GM12801 (cell line): ENCODE results near the gene RPUSD3.

ENCODE experiments used
- TF ChIP-seq, protein P1 (sequence below): IDR thresholded peaks from one replicate; pipeline ENCODE4 v1.5.1; 2011; ENCODE audit warnings: control low read depth; ENCODE audit not compliant: insufficient read length; ENCODE audit errors: extremely low read depth

RPUSD3 gene

DNA sequence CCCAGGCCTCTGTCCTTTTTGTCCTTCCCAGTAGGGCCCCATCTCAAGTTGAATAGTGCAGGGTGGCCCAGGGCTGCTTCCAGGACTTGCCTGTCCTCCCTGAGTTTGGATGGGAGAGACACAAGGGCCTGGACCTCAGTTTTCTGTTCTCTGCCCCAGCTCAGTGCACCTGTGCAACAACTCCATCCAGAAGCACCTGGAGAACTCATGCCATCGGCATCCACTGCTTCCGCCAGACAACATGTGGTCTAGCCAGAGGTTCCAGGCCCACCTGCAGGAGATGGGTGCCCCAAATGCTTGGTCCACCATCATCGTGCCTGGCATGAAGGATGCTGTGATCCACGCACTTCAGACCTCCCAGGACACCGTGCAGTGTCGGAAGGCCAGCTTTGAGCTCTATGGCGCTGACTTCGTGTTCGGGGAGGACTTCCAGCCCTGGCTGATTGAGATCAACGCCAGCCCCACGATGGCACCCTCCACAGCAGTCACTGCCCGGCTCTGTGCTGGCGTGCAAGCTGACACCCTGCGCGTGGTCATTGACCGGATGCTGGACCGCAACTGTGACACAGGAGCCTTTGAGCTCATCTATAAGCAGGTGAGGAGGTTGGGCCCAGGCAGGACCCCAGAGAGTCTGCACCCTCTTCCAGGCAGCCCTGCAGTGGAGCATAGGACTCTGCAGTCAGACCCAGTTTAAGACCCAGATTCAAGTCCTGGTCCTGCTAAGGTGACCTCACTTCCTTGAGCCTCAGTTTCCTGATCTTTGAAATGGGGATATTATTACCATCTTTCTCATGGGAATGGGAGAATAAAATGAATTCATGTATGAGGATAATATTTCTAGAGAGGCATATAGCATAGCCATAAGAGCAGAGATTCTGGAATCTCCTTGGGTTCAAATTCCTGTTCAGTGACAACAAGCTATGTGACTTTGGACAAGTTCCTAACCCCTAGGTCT, 14.7 kb downstream of the RPUSD3 start:
- TF ChIP-seq, protein P1, sequence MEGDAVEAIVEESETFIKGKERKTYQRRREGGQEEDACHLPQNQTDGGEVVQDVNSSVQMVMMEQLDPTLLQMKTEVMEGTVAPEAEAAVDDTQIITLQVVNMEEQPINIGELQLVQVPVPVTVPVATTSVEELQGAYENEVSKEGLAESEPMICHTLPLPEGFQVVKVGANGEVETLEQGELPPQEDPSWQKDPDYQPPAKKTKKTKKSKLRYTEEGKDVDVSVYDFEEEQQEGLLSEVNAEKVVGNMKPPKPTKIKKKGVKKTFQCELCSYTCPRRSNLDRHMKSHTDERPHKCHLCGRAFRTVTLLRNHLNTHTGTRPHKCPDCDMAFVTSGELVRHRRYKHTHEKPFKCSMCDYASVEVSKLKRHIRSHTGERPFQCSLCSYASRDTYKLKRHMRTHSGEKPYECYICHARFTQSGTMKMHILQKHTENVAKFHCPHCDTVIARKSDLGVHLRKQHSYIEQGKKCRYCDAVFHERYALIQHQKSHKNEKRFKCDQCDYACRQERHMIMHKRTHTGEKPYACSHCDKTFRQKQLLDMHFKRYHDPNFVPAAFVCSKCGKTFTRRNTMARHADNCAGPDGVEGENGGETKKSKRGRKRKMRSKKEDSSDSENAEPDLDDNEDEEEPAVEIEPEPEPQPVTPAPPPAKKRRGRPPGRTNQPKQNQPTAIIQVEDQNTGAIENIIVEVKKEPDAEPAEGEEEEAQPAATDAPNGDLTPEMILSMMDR = no peak

DNA sequence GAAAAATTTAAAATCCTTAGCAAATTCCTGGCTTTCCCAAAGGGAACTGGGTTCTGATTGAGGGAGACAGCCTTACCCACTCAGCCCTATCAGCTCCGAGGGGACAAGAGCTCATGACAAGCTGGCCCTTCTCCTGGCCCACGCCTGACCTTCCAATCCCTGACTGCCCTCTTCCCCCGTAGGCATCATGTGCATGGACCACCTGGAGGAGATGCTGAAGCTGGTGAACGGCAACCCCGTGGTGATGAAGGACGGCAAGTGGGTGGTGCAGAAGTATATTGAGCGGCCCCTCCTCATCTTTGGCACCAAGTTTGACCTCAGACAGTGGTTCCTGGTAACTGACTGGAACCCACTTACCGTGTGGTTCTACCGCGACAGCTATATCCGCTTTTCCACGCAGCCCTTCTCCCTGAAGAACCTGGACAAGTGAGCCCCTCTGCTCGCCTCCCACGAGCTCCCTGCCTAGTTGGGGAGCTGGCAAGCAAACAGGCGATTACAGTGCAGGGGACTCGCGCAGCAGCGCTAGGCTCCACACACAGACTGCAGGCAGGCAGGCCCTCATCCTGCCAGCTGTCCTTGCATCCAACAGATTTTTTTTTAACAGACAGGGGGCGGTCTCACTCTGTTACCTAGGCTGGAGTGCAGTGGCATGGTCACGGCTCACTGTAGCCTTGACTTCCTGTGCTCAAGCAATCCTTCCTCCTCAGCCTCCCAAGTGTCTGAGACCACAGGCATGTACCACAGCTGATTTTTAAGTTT, 16.8 kb downstream of the RPUSD3 start:
- TF ChIP-seq, protein P1 = no peak

DNA sequence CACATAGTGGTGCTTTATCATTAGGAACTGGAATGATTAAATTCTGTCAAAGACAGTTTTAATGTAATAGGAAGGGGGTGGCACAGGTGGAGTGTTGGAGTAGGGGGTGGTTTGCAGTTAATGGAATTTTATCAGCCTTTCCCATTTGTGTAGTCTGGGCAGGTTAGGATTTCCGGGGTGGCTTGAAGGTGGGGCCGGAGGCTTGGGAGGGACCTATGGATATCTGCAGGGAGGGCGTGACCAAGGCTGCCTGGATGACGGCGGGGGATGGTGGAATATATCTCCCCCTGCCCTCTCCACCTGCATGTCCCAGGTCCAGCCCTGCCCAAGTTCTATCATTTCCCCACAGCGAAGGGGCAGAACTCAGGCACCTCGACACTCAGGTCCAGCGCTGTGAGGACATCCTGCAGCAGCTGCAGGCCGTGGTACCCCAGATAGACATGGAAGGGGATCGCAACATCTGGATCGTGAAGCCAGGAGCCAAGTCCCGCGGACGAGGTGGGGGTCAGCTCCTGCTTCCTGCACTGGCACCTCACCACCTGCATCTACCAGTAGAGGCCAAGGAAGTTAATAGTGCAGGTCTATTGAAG, 18.3 kb downstream of the RPUSD3 start:
- TF ChIP-seq, protein P1 = no peak

DNA sequence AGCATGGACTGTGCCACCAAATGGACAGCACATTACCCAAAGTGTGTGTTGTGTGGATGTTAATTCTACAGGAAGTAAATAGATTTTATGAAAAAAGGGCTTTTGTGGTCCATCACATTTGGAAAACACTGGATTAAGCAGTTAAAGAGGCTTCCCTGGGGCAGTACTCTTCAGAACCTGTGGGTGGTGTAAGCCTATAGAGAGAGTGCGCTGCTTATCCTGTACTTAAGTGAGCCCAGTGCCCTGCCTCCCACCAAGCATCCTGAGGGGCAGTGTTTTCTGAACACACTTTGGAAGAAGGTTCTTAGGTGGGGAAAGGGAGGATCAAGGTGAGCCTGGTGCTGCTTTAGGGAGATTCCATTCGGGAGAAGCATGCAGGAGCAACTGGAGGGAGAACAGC, 22.9 kb downstream of the RPUSD3 start:
- TF ChIP-seq, protein P1 = no peak

DNA sequence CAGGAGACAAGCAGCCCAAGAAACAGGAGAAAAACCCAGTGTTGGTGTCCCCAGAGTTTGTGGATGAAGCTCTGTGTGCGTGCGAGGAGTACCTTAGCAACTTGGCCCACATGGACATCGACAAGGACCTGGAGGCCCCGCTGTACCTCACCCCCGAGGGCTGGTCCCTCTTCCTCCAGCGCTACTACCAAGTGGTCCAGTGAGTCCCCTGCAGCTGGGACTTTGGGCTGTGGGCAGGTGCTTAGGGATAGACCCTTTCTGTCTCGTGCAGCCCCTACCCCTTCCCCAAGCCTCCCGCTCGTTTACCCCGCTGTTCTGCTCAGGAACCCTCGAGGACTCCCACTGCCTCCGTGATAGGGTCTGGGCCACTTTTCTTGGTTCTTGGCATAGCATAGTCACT, 23.3 kb downstream of the RPUSD3 start:
- TF ChIP-seq, protein P1 = no peak

DNA sequence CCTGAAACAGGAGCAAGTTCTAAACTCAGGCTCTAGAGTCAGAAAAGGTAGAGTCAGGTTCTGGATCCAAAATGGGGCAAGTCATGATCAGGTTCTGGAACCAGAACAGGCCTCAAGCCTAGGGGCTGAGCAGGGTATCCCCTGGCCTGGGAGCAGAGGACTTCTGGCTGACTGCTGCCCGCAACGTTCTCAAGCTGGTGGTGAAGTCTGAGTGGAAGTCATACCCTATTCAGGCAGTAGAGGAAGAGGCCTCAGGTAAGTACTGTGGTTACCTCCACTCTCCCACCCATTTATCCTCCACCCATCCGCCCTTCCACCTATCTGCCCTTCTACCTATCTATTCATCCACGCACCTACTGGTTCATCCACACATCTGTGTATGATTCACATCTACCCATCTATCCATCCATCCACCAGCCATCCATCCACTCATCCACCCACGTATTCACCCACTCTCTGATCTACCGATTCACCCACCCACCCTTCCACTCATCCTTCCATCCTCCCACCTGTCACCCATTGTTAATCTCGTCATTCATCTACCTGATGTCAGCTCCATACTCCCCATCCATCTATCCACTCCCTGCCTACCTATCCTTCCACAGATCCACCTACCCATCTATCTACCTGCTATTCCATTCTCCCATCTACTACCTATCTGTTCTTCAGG, 25.0 kb downstream of the RPUSD3 start:
- TF ChIP-seq, protein P1 = no peak
